ENCODE results near the gene C14orf132.

DNA sequence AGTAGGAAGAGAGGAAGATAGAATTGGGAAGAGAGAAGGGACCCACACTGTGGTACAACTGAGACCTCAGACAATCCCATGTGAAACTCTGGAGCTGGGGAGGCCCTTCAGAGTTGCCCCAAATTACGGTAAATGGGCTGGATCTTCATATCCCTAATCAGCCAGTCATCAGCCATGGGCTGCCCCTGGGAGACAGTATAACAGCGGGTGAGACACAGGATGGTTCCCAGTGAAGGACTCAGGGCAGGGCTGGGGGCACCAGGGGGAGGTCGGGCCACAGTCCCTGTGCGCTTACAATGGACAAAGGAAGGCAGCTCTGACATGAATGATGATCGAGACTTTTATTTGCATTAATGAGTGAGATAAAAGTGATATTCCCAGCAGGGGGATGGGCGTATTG, 91.2 kb downstream of the C14orf132 start:
- TF ChIP-seq, protein P1, sequence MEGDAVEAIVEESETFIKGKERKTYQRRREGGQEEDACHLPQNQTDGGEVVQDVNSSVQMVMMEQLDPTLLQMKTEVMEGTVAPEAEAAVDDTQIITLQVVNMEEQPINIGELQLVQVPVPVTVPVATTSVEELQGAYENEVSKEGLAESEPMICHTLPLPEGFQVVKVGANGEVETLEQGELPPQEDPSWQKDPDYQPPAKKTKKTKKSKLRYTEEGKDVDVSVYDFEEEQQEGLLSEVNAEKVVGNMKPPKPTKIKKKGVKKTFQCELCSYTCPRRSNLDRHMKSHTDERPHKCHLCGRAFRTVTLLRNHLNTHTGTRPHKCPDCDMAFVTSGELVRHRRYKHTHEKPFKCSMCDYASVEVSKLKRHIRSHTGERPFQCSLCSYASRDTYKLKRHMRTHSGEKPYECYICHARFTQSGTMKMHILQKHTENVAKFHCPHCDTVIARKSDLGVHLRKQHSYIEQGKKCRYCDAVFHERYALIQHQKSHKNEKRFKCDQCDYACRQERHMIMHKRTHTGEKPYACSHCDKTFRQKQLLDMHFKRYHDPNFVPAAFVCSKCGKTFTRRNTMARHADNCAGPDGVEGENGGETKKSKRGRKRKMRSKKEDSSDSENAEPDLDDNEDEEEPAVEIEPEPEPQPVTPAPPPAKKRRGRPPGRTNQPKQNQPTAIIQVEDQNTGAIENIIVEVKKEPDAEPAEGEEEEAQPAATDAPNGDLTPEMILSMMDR (IDR thresholded peaks at IDR 0.05; ENCODE audit: low read length) = no peak
- TF ChIP-seq EZH2 (IDR thresholded peaks at IDR 0.05; ENCODE audit: borderline replicate concordance, low read length) = no peak
